HepG2 (cell line): ENCODE data around the gene ELAVL4.

Source experiments
- CTCF ChIP-seq: sonication (generic); formaldehyde crosslinking; IDR thresholded peaks from 2 replicates; pipeline ENCODE4 v1.5.0; 2020; ENCODE audit warnings: mild to moderate bottlenecking, missing genetic modification reagents, moderate library complexity
- POLR2A ChIP-seq, 2 experiments: IDR thresholded peaks; 2 replicates each; pipeline ENCODE4 v1.6.1; 2011; ENCODE audit warnings: low read depth in 2 of 2, low read length in 2 of 2, mild to moderate bottlenecking in 1 of 2, moderate library complexity in 1 of 2; ENCODE audit not compliant: insufficient read depth in 1 of 2

- no peak for TF ChIP-seq CTCF (CRISPR knock-in tag)
- TF ChIP-seq POLR2A (IDR thresholded peaks at IDR 0.05; ENCODE audit: insufficient read depth in 1 of 2, low read depth in 2 of 2, low read length in 2 of 2): no peak
These were observed 101.0 kb downstream of the ELAVL4 start for GRCh38 chr1:50209749-50210148.
